ENCODE data around the gene ZNF414. TPM values are rescaled to one million over a fixed set of nuclear protein-coding genes. Genes with fewer than 3 reads are reported as not detected.

Gene ZNF414
- polyA plus RNA-seq, 1 donor (not counting 4 experiments of a cell fraction or from before 2014, with no cell fraction given) = 1.9 TPM

- Histone ChIP-seq H3K79me2 (ENCODE audit: control insufficient read depth, insufficient read depth, low read length) (no peaks in the 10 kb centered on the region), H3K27ac (ENCODE audit: control insufficient read depth, insufficient read depth, low read length) (no peak overlapping the region), H3K4me3 (ENCODE audit: control insufficient read depth in 2 of 3, extremely low read depth in 1 of 3, insufficient read depth in 2 of 3, low read depth in 1 of 3, low read length in 3 of 3) (no peak overlapping the region), H3K4me1 (ENCODE audit: control insufficient read depth, extremely low read depth, insufficient read depth, low read length) (peaks cover 6% of the 10 kb centered on the region), H4K20me1 (ENCODE audit: control insufficient read depth, extremely low read depth, insufficient read depth, low read length) (no peaks in the 10 kb centered on the region), H3K9ac (ENCODE audit: control insufficient read depth, extremely low read depth, insufficient read depth, low read length) (no peak overlapping the region), H3K36me3 (ENCODE audit: control insufficient read depth in 2 of 2, extremely low read depth in 1 of 2, insufficient read depth in 2 of 2, low read length in 2 of 2) (no peaks in the 10 kb centered on the region), H3K27me3 (ENCODE audit: control insufficient read depth, extremely low read depth, insufficient read depth, low read length) (no peaks in the 10 kb centered on the region), H3K4me2 (ENCODE audit: control insufficient read depth, extremely low read depth, insufficient read depth, low read depth, low read length) (no peak overlapping the region), H2AFZ (ENCODE audit: control insufficient read depth, low read length) (no peak overlapping the region), H3K9me3 (ENCODE audit: control insufficient read depth, low read depth, low read length) (no peaks in the 10 kb centered on the region), H3K9me1 (ENCODE audit: control insufficient read depth, extremely low read depth, insufficient read depth, low read length) (no peaks in the 10 kb centered on the region)
- no peak for TF ChIP-seq EZH2 (IDR thresholded peaks at IDR 0.05; ENCODE audit: low read length)
- TF ChIP-seq CTCF (optimal IDR thresholded peaks at IDR 0.05 in 1 of 3, IDR thresholded peaks at IDR 0.05 in 1 of 3, conservative IDR thresholded peaks at IDR 0.05 in 1 of 3; ENCODE audit: extremely low read depth in 1 of 3, insufficient read depth in 2 of 3, low read length in 3 of 3) = no peak
- DNase-seq (ENCODE audit: low read depth, low spot score) (no peak), FAIRE-seq (no peak)
- dilution Hi-C loops (cut with MboI; ENCODE audit: extremely low pct_ligation_motif_present, low sequenced_read_pairs) = no loop called here
Observed at GRCh38 chr19:8531470-8531869, 17.5 kb upstream of the ZNF414 start.

GRCh38 chr19:8530061-8530679 lies 16.2 kb upstream of the ZNF414 start:
- Histone ChIP-seq H3K4me2 (ENCODE audit: control insufficient read depth, extremely low read depth, insufficient read depth, low read depth, low read length) (no peak overlapping the region), H3K9me3 (ENCODE audit: control insufficient read depth, low read depth, low read length) (no peaks in the 10 kb centered on the region), H3K79me2 (ENCODE audit: control insufficient read depth, insufficient read depth, low read length) (no peaks in the 10 kb centered on the region), H3K4me3 (ENCODE audit: control insufficient read depth in 2 of 3, extremely low read depth in 1 of 3, insufficient read depth in 2 of 3, low read depth in 1 of 3, low read length in 3 of 3) (no peak overlapping the region), H3K9ac (ENCODE audit: control insufficient read depth, extremely low read depth, insufficient read depth, low read length) (no peak overlapping the region), H3K36me3 (ENCODE audit: control insufficient read depth in 2 of 2, extremely low read depth in 1 of 2, insufficient read depth in 2 of 2, low read length in 2 of 2) (no peaks in the 10 kb centered on the region), H3K27ac (ENCODE audit: control insufficient read depth, insufficient read depth, low read length) (no peak overlapping the region), H3K9me1 (ENCODE audit: control insufficient read depth, extremely low read depth, insufficient read depth, low read length) (no peaks in the 10 kb centered on the region), H3K4me1 (ENCODE audit: control insufficient read depth, extremely low read depth, insufficient read depth, low read length) (peaks cover 6% of the 10 kb centered on the region), H2AFZ (ENCODE audit: control insufficient read depth, low read length) (no peak overlapping the region), H4K20me1 (ENCODE audit: control insufficient read depth, extremely low read depth, insufficient read depth, low read length) (no peaks in the 10 kb centered on the region), H3K27me3 (ENCODE audit: control insufficient read depth, extremely low read depth, insufficient read depth, low read length) (no peaks in the 10 kb centered on the region)
- FAIRE-seq = no peak
- no peak for TF ChIP-seq EZH2 (IDR thresholded peaks at IDR 0.05; ENCODE audit: low read length)
- TF ChIP-seq CTCF (optimal IDR thresholded peaks at IDR 0.05 in 1 of 3, IDR thresholded peaks at IDR 0.05 in 1 of 3, conservative IDR thresholded peaks at IDR 0.05 in 1 of 3; ENCODE audit: extremely low read depth in 1 of 3, insufficient read depth in 2 of 3, low read length in 3 of 3) = no peak
- dilution Hi-C loops (cut with MboI; ENCODE audit: extremely low pct_ligation_motif_present, low sequenced_read_pairs) = no loop called here
- no peak for DNase-seq (ENCODE audit: low read depth, low spot score)
